CD4-positive, alpha-beta memory T cell (primary cell): ENCODE results near the gene LONP2. TPM values are rescaled to one million over a fixed set of nuclear protein-coding genes. Genes with fewer than 3 reads are reported as not detected.

Source experiments
- CTCF ChIA-PET: fragments of 350-600 bp; sonication (Branson Sonifier 250); formaldehyde crosslinking; loops from one replicate; lab custom pipeline; 2021; ENCODE audit warnings: inconsistent platforms; ENCODE audit not compliant: partially characterized antibody; lab: Charles Lee
- POLR2A ChIA-PET: fragments of 350-600 bp; sonication (Branson Sonifier 250); formaldehyde crosslinking; loops from one replicate; lab custom pipeline; 2021; ENCODE audit not compliant: partially characterized antibody; lab: Charles Lee
- DNase-seq, 5 donors: peaks; one replicate each; pipeline versions ENCODE4 v3.0.0 to v3.0.0-alpha.2; 2020 to 2022; ENCODE audit warnings: mixed read lengths in 1 of 5
- H3K27ac ChIP-seq: one replicate; pipeline ENCODE4 v1.7.0; 2013; ENCODE audit warnings: low read depth, low read length
- H3K27me3 ChIP-seq: 2 replicates; pipeline ENCODE4 v1.7.0; 2013; ENCODE audit warnings: mild to moderate bottlenecking, low read length, moderate library complexity; ENCODE audit not compliant: insufficient read depth
- H3K36me3 ChIP-seq: 2 replicates; pipeline ENCODE4 v1.7.0; 2013; ENCODE audit warnings: mild to moderate bottlenecking, low read length, moderate library complexity; ENCODE audit not compliant: insufficient read depth
- H3K4me1 ChIP-seq: 2 replicates; pipeline ENCODE4 v1.7.0; 2013; ENCODE audit warnings: mild to moderate bottlenecking, low read length, moderate library complexity; ENCODE audit not compliant: insufficient read depth
- H3K4me3 ChIP-seq, 2 donors: one replicate each; pipeline ENCODE4 v1.7.0; 2013; ENCODE audit warnings: low read length in 2 of 2, mild to moderate bottlenecking in 1 of 2
- H3K9me3 ChIP-seq, 2 donors: one replicate each; pipeline ENCODE4 v1.7.0; 2013; ENCODE audit warnings: low read length in 2 of 2, control low read depth in 1 of 2; ENCODE audit not compliant: control insufficient read depth in 1 of 2
- H3K27ac Mint-ChIP-seq, 7 donors: one replicate each; pipeline ENCODE4 v1.8.0; 2020 to 2021; ENCODE audit warnings: mixed read lengths in 7 of 7, mild to moderate bottlenecking in 6 of 7, inconsistent platforms in 3 of 7, moderate library complexity in 3 of 7
- H3K27me3 Mint-ChIP-seq, 2 donors: one replicate each; pipeline ENCODE4 v1.8.0; 2020 to 2021; ENCODE audit warnings: mixed read lengths in 2 of 2
- H3K36me3 Mint-ChIP-seq, 2 donors: one replicate each; pipeline ENCODE4 v1.8.0; 2020 to 2021; ENCODE audit warnings: mixed read lengths in 2 of 2, inconsistent platforms in 1 of 2, mild to moderate bottlenecking in 1 of 2
- H3K4me1 Mint-ChIP-seq, 4 donors: one replicate each; pipeline ENCODE4 v1.8.0; 2020 to 2021; ENCODE audit warnings: mixed read lengths in 4 of 4, mild to moderate bottlenecking in 1 of 4
- H3K4me3 Mint-ChIP-seq, 8 donors: one replicate each; pipeline ENCODE4 v1.8.0; 2020 to 2021; ENCODE audit warnings: mixed read lengths in 8 of 8, mild to moderate bottlenecking in 7 of 8, moderate library complexity in 6 of 8, inconsistent platforms in 3 of 8
- H3K9me3 Mint-ChIP-seq, 8 donors: one replicate each; pipeline ENCODE4 v1.8.0; 2020 to 2021; ENCODE audit warnings: mixed read lengths in 8 of 8, mild to moderate bottlenecking in 5 of 8, inconsistent platforms in 3 of 8, moderate library complexity in 1 of 8
- intact Hi-C: fragments of 100-400 bp; cut with micrococcal nuclease; formaldehyde crosslinking; loops from one replicate; pipeline ENCODE4 v1.15.1; 2023
- polyA plus RNA-seq, 2 donors: library from polyadenylated mRNA; unstranded; fragments of 300-500 nt; fragmentation: Illumina TruSeq; gene quantifications; one replicate each; pipeline ENCODE4 v1.2.3, GENCODE V29; 2021
- total RNA-seq, 2 experiments: library from RNA; stranded (reverse); gene quantifications; one replicate each; pipeline ENCODE4 v1.2.3, GENCODE V29; 2021

Gene LONP2
- total and polyA plus RNA-seq, 4 experiments from 2014 or later: 33.4 to 101 (median 69.9) TPM

DNA sequence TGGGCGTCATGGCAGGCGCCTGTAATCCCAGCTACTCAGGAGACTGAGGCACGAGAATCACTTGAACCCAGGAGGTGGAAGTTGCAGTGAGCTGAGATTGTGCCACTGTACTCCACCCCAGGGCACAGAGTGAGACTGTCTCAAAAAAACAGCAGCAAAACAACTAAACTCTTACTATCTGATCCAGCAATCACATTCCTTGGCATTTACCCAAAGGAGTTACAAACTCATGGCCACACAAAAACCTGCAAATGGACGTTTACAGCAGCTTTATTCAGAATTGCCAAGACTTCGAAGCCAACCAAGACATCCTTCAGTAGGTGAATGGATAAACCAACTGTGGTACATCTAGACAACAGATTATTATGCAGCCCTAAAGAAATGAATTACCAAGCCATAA lies 137.1 kb downstream of the LONP2 start:
- Histone ChIP-seq H3K36me3 (no peaks in the 10 kb centered on the region), H3K27me3 (no peaks in the 10 kb centered on the region), H3K4me3 (no peak overlapping the region), H3K4me1 (peaks cover 42% of the 10 kb centered on the region), H3K27ac (no peak overlapping the region), H3K9me3 (no peaks in the 10 kb centered on the region)
- intact Hi-C loops: loop anchor here (5.0 to 10.0 kb wide), 3 partner anchors 64 to 1696 kb away; partner anchors contain the start of genes ITFG1, ORC6, PHKB and VPS35
- no peak overlapping the region for H3K4me3 Mint-ChIP-seq
- H3K4me1 Mint-ChIP-seq: peaks cover 37 to 54% (median 41%) of the 10 kb centered on the region in 4 donors
- no peaks in the 10 kb centered on the region for H3K27me3 Mint-ChIP-seq
- POLR2A ChIA-PET: no interaction called here
- CTCF ChIA-PET: interaction anchor here (1.0 kb wide), 1 partner anchor 30 kb away, joined by 3 read pairs; no protein-coding TSS in a partner anchor
- H3K36me3 Mint-ChIP-seq: peaks cover 0 to 11% of the 10 kb centered on the region in 2 donors
- H3K9me3 Mint-ChIP-seq: peaks cover 0 to 4% (median 0%) of the 10 kb centered on the region in 8 donors
- H3K27ac Mint-ChIP-seq: no peak overlapping the region
- DNase-seq: no peak

DNA sequence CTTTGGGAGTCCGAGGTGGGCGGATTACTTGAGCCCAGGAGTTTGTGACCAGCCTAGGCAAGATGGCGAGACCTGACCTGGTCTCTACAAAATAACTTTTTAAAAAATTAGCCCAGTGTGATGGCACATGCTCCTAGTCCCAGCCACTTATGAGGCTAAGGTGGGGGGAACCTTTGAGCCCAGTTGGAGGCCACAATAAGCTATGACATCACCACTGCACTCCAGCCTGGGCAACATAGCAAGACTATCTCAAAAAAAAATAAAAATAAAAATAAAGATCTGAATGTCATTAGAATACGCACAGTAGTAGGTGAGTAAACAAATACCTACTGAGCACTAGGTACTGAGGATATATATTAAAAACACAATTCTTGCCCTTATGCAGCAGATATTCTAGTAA lies 138.0 kb downstream of the LONP2 start:
- Mint-ChIP-seq H3K27ac (peak overlapping the region in 1 of 7 donors; percentile 83), H3K36me3 (peaks cover 0 to 11% of the 10 kb centered on the region in 2 donors), H3K27me3 (no peaks in the 10 kb centered on the region), H3K4me3 (no peak overlapping the region), H3K4me1 (peaks cover 35 to 54% (median 39%) of the 10 kb centered on the region in 4 donors), H3K9me3 (peaks cover 0 to 4% (median 0%) of the 10 kb centered on the region in 8 donors)
- no peak for DNase-seq
- CTCF ChIA-PET: interaction anchor here (0.8 to 2.4 kb wide), 2 partner anchors 241 to 248 kb away, joined by 3 to 14 read pairs; no protein-coding TSS in a partner anchor
- peaks cover 42% of the 10 kb centered on the region for H3K4me1 ChIP-seq
- no peak overlapping the region for H3K4me3 ChIP-seq
- no peak overlapping the region for H3K27ac ChIP-seq
- H3K36me3 ChIP-seq: no peaks in the 10 kb centered on the region
- POLR2A ChIA-PET: interaction anchor here (4.2 kb wide), 1 partner anchor 14 kb away, joined by 82 read pairs; no protein-coding TSS in a partner anchor
- no peaks in the 10 kb centered on the region for H3K9me3 ChIP-seq
- no peaks in the 10 kb centered on the region for H3K27me3 ChIP-seq
- intact Hi-C loops: loop anchor here (5.0 to 10.0 kb wide), 3 partner anchors 65 to 1697 kb away; partner anchors contain the start of genes ITFG1, ORC6, PHKB and VPS35

DNA sequence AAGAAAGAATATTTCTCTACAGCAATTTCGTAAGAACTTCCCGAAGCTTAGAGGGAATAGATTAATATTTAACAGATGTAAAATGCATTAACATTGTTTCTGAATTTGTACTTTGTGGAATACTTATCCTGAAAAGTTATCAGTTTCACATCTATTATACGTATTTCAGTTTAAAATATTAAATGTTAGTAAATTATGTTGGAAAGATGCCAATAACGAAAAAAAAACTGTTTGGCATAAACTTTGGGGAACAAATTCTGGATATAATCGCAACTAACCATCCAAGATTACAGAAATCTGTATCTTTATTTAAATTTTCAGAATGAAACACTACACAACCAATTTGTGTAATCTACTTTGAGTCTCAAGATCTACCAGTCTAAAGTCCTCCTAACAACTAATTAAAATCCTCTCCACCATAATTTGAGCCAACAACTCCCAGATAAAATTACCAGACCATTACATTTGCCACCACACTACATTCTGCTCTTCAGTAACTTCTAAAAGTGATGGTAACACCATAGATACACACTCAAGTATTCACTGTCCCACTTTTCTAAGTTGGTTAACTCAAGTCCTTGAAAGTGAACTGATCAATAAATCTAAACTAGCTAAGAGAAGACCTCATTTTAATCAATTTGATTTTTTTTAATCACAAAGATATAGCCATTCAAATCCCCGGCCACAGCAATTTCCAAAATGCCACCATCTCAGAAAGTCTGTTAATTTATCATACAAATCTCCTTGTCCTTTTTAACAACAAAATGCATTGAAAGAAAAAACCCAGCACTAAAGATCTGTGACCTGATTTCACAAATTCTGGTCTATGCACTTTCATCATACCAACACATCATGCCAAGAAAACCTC lies 139.1 kb downstream of the LONP2 start:
- ChIA-PET CTCF (interaction anchor here (0.6 to 2.4 kb wide), 7 partner anchors 10 to 247 kb away, joined by 3 to 14 read pairs (median 4); no protein-coding TSS in a partner anchor), POLR2A (interaction anchor here (1.1 to 4.2 kb wide), 4 partner anchors 10 to 230 kb away, joined by 3 to 82 read pairs (median 8); no protein-coding TSS in a partner anchor)
- peak overlapping the region in 6 of 7 donors; percentile 79 to 97 (median 93) for H3K27ac Mint-ChIP-seq
- peaks cover 0 to 11% of the 10 kb centered on the region in 2 donors for H3K36me3 Mint-ChIP-seq
- H3K4me3 ChIP-seq: peak overlapping the region in 1 of 2 donors; percentile 44
- no peak for DNase-seq
- no peaks in the 10 kb centered on the region for H3K9me3 ChIP-seq
- peaks cover 42% of the 10 kb centered on the region for H3K4me1 ChIP-seq
- H3K4me3 Mint-ChIP-seq: peak overlapping the region; percentile 89 to 97 (median 94)
- no peaks in the 10 kb centered on the region for H3K27me3 ChIP-seq
- peaks cover 0 to 4% (median 0%) of the 10 kb centered on the region in 8 donors for H3K9me3 Mint-ChIP-seq
- H3K4me1 Mint-ChIP-seq: peaks cover 33 to 49% (median 37%) of the 10 kb centered on the region in 4 donors
- intact Hi-C loops: loop anchor here (5.0 to 10.0 kb wide), 3 partner anchors 66 to 1698 kb away; partner anchors contain the start of genes ITFG1, ORC6, PHKB and VPS35
- H3K27me3 Mint-ChIP-seq: no peaks in the 10 kb centered on the region
- H3K27ac ChIP-seq: no peak overlapping the region
- no peaks in the 10 kb centered on the region for H3K36me3 ChIP-seq

DNA sequence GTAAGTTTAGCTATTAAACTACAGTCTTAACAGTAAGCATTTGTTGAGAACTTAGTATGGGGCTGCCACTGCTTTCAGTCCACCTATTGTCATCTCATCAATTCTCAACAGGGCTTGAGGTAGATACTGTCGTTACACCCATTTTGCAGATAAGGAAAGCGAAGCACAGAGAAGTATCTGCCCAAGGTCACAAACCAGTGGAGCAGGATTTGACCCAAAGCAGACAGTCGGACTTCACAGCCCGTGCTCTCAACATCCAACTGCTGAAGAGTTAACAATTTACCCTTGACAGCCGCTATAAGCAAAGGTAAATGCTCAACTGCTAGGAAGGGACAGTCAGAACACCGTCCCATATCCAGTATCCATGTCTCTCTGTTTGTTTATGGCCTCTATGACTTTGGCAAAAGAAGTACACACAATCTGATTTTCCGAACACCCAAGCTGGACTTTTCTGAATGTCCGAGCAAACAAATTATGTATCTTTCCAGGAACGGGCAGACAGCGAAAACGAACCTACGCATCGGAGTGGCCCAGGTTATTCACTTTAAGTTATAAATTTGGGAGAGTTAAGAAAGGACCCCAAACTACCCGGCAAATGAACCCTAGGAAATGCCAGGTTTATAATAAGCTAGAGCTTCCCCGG lies 139.9 kb downstream of the LONP2 start:
- peaks cover 0 to 11% of the 10 kb centered on the region in 2 donors for H3K36me3 Mint-ChIP-seq
- CTCF ChIA-PET: interaction anchor here (0.6 to 2.4 kb wide), 6 partner anchors 9 to 246 kb away, joined by 3 to 14 read pairs (median 4); no protein-coding TSS in a partner anchor
- intact Hi-C loops: loop anchor here (1.0 to 10.0 kb wide), 5 partner anchors 67 to 1699 kb away; partner anchors contain the start of genes C16orf87, ITFG1, ORC6 and PHKB
- H3K9me3 Mint-ChIP-seq: peaks cover 0 to 4% (median 0%) of the 10 kb centered on the region in 8 donors
- H3K27ac ChIP-seq: peak overlapping the region; percentile 42
- H3K9me3 ChIP-seq: no peaks in the 10 kb centered on the region
- peaks cover 35% of the 10 kb centered on the region for H3K4me1 ChIP-seq
- H3K4me1 Mint-ChIP-seq: peaks cover 25 to 42% (median 30%) of the 10 kb centered on the region in 4 donors
- POLR2A ChIA-PET: interaction anchor here (1.1 to 4.2 kb wide), 5 partner anchors 10 to 229 kb away, joined by 3 to 82 read pairs (median 12); partner anchors contain the start of gene N4BP1
- H3K27ac Mint-ChIP-seq: peak overlapping the region; percentile 79 to 97 (median 92)
- H3K4me3 ChIP-seq: peak overlapping the region; percentile 44 to 63
- no peaks in the 10 kb centered on the region for H3K36me3 ChIP-seq
- peak in 1 of 5 donors; percentile 6 for DNase-seq
- H3K27me3 ChIP-seq: no peaks in the 10 kb centered on the region
- H3K27me3 Mint-ChIP-seq: no peaks in the 10 kb centered on the region
- H3K4me3 Mint-ChIP-seq: peak overlapping the region; percentile 89 to 97 (median 94)

DNA sequence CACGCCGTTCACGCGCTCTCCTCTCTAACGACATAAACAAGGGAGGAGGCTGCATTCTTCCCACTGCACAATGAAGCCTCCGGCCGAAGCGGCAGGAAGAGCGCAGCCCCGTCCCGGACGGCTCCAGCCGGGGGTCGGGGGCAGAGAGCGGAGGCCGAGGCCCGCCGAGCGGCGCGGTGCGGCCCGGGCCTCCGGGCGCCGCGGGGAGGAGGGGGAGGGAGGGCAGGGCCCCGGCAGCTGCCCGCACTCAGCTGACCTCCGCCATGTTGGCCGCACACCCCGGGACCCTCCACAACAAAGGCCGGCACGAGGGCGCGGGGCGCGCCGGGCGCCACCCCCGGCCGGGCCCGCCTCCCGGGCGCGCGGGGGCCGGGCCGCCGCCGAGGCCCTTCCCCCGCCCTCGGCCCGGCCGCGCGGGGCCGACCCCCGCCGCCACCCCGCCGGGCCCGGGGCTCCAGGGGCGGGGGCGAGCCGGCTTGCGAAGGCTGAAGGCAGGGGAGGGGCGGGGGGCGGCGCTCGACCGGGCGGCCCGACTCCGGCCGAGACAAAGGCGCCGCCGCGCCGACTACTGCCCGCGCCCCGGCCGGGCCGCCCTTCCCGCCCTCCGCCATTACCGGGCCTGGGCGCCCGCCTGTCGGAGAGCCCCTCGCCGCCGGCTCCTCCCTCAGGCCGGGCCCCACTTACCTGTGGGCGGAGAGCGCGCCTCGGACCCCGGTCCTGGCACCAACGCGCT lies 140.6 kb downstream of the LONP2 start:
- DNase-seq: peak in 4 of 5 donors; percentile 17 to 41 (median 26)
- POLR2A ChIA-PET: interaction anchor here (0.7 to 4.2 kb wide), 11 partner anchors 13 to 1411 kb away, joined by 3 to 82 read pairs (median 5); partner anchors contain the start of genes DNAJA2 and N4BP1
- Mint-ChIP-seq H3K27ac (peak overlapping the region; percentile 79 to 97 (median 92)), H3K9me3 (peaks cover 0 to 4% (median 0%) of the 10 kb centered on the region in 8 donors), H3K4me1 (peaks cover 19 to 35% (median 23%) of the 10 kb centered on the region in 4 donors), H3K4me3 (peak overlapping the region; percentile 89 to 97 (median 94)), H3K27me3 (no peaks in the 10 kb centered on the region), H3K36me3 (peaks cover 0 to 11% of the 10 kb centered on the region in 2 donors)
- H3K9me3 ChIP-seq: no peaks in the 10 kb centered on the region
- CTCF ChIA-PET: interaction anchor here (1.1 to 2.0 kb wide), 6 partner anchors 8 to 246 kb away, joined by 3 to 15 read pairs (median 4); no protein-coding TSS in a partner anchor
- peak overlapping the region; percentile 65 for H3K27ac ChIP-seq
- peaks cover 29% of the 10 kb centered on the region for H3K4me1 ChIP-seq
- H3K27me3 ChIP-seq: no peaks in the 10 kb centered on the region
- no peaks in the 10 kb centered on the region for H3K36me3 ChIP-seq
- peak overlapping the region; percentile 44 to 63 for H3K4me3 ChIP-seq
- intact Hi-C loops: loop anchor here (1.0 to 10.0 kb wide), 9 partner anchors 18 to 1700 kb away; partner anchors contain the start of genes C16orf87, ITFG1, LONP2 and N4BP1
